HG03520 (cell line): ENCODE measurements around the gene CHST11.
"Not testable (repeated sequence)": the region's sequence is repeated elsewhere in the genome, so short reads cannot be mapped to it uniquely, and the experiment has no call there.

Source experiments
- ATAC-seq: cut with Tn5 transposase; IDR thresholded peaks from one replicate; pipeline ENCODE4 v1.9.1; 2021; ENCODE audit warnings: mild to moderate bottlenecking, moderate library complexity; ENCODE audit not compliant: unreplicated experiment

CHST11 gene

DNA sequence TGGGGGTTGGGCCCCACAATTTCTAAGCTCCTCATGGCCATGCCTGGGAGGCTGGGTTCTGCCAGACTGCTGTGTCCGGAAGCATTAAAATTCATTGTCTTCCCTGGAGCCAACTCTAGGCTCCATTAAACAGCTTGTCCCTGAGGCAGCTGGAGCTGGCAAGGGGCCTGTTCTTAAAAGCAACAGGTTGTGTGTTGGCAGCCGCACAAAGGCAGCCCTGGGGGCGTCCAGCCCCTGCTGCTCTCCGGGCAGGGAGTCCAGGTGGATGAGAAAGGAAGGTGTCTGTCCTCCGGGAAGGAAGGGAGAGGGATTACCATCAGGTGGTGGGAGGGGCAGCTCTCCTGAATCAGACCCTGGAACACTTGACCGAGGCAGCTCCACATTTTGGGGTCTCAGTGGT, 98.9 kb downstream of the CHST11 start:
- no peak for ATAC-seq

DNA sequence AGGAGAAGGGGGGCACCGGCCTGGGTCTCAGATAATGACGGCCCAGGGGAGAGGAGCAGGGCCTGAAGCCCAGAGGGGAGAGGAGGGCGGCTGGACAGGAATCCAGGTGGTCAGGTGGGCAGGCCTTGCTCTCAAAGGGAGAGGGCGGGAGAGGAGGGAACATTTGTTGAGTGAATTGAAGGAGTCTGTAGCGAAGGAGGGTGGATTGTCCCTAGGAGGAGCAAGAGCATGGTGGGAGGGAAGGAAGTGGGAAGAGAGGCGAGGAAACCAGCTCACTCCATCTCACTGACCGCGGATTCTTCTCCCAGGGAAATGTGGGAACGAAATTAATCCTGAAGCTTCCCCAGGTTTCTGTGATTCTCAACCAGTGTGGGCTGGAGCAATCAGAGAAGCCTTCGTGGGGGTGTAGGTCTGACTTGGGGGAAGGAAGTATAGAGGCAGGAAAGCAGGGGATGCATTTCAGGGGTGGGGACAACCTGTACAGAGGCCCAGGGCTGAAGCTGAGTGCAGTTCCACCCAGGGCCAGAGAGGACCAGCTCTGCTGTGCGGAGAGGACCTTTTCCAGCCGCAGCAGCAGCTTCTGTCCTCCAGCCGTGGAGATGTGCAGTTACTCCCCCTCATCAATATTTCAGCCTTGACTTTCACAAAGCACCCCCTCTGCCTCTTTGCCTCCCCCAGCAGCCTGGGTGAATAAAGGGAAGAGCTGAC, 100.9 kb downstream of the CHST11 start:
- no peak for ATAC-seq

- no peak for ATAC-seq
Measured at GRCh38 chr12:104560881-104561280, 104.1 kb downstream of the CHST11 start.

- ATAC-seq = no peak
Measured at GRCh38 chr12:104562763-104563162, 106.0 kb downstream of the CHST11 start.

GRCh38 chr12:104564662-104565061, 107.9 kb downstream of the CHST11 start:
- ATAC-seq = not testable (repeated sequence)

DNA sequence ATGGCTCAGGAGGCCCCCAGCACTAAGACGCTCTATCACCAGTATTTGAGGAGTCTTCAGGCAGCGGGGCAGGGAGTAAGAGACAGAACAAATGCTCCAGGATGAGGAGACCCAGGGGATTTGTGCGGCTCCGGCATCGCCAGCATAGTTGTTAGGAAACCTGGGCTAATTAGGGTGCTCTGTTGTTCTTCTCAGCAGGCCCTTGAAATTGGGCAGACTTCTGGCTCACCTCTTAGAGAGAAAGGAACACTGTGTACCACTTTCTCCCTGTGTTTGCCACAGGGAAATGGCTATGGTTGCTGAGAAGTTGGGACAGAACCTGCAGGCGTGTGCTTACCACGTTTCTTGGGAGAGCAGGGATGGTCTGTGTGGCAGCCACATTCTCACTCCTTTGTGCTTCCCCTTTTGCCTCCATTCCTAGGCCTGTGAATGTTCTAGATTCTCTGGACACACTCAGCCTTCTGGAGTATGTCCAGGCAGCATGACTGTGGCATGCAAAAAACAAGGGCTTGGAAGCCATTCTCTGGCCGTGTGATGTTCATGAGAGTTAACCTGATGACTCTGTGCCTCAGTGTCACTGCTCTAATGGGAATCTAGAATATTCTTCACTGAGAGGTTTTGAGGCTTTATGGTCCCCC, 109.0 kb downstream of the CHST11 start:
- ATAC-seq = no peak

DNA sequence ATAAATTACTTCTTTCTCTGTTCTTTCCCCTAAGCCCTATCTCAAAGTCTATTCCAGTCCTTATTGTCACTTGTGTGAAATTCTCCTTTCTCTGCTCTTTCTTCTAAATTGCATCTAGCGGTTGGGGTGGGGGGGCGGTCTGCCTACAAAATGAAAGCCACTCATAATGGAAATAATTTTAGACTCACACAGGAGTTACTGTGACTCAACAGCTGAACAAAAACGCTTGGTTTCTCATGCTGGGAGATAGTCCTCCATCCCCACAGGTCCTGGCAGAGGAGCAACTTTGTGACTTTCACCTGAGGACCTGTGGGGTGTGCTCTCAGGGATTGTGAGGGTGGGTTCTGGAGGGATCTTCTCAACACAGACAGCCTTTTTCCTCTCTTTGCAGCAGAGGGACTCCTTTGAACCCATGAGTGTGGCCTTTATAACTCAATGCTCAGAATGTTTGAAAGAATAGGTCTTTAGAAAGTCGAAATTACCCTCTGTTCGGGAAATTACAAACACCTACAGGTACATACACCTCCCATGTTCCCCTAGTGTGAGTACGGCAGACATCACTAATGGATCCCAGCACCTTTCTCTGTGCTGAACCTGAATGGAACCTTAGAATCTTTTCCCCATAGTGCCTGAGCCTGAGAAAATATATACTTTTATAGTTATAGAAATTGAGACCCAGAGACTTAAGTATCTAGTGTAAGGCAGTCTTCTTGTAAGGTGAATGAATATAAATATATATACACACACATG, 109.7 kb downstream of the CHST11 start:
- no peak for ATAC-seq

GRCh38 chr12:104567832-104568486, 111.2 kb downstream of the CHST11 start:
- no peak for ATAC-seq

DNA sequence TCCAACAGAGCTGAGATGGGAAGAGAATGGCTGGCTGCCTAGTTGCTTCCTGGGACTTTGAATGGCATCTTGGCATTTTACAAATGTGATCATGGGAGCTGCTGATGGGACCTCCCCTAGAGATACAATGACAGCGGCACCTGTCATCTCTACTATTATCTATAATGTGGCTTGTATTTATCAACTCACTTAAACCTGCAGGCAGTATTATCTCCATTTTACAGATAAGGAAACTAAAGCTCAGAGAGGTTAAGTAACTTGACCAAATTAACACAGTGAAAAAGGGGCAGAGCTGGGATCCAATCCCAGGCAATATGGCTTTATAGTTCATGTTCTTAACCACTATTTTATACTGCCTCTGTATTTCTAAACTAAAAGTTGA, 111.7 kb downstream of the CHST11 start:
- ATAC-seq = no peak

GRCh38 chr12:104568935-104569334, 112.2 kb downstream of the CHST11 start:
- no peak for ATAC-seq

DNA sequence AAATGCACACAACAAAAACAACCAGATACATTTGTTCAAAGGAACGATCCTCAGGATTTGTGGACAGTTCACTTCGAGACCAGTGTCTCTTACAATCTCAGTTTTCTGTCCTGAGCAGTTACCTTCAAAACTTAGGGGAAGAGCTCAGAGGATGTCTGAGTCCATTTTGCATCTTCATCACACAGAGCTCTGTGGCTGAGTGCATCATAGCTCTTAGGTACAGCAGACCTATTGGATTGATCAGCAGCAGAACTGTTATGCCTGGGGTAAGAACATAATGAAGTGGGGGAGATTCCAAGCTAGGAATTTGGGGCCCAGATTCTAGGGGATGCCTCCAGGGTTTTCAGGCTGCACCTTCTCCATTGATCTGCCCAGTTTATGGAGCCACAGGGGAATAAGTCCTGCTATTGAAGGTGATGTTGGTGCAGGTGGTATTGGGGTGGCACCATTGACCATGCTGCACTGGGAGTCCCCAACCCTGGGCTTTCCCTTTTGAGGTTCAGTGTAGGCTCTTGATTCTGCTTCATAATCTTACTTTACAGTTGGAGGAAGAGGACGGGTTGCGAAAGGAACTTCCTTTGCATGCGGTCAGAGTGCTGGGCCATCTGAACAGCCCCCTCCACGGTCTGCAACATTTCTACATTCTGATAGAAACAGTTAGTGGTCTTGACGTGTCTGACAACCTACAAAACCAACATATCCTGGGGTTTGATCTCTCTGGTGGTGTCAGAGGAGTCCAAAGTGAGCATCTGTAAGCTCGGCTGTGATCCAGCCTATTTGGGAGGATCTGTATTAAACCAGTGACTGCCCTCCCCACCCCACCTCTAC, 112.8 kb downstream of the CHST11 start:
- ATAC-seq = peak; percentile 65

- ATAC-seq = peak; percentile 8
Measured at GRCh38 chr12:104570174-104570907, 113.6 kb downstream of the CHST11 start.

- no peak for ATAC-seq
Measured at GRCh38 chr12:104571328-104571727, 114.6 kb downstream of the CHST11 start.

DNA sequence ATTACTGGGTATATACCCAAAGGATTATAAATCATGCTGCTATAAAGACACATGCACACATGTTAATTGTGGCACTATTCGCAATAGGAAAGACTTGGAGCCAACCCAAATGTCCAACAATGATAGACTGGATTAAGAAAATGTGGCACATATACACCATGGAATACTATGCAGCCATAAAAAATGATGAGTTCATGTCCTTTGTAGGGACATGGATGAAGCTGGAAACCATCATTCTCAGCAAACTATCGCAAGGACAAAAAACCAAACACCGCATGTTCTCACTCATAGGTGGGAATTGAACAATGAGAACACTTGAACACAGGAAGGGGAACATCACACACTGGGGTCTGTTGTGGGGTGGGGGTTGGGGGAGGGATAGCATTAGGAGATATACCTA, 117.6 kb downstream of the CHST11 start:
- ATAC-seq = not testable (repeated sequence)

DNA sequence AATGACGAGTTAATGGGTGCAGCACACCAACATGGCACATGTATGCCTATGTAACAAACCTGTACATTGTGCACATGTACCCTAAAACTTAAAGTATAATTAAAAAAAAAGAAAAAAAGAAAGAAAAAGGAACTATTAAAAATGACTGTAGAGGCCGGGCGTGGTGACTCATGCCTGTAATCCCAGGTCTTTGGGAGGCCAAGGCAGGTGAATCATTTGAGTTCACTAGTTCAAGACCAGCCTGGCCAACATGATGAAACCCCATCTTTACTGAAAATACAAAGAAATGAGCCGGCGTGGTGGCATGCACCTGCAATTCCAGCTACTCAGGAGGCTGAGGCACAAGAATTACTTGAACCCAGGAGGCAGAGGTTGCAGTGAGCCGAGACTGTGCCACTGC, 118.0 kb downstream of the CHST11 start:
- ATAC-seq = not testable (repeated sequence)

DNA sequence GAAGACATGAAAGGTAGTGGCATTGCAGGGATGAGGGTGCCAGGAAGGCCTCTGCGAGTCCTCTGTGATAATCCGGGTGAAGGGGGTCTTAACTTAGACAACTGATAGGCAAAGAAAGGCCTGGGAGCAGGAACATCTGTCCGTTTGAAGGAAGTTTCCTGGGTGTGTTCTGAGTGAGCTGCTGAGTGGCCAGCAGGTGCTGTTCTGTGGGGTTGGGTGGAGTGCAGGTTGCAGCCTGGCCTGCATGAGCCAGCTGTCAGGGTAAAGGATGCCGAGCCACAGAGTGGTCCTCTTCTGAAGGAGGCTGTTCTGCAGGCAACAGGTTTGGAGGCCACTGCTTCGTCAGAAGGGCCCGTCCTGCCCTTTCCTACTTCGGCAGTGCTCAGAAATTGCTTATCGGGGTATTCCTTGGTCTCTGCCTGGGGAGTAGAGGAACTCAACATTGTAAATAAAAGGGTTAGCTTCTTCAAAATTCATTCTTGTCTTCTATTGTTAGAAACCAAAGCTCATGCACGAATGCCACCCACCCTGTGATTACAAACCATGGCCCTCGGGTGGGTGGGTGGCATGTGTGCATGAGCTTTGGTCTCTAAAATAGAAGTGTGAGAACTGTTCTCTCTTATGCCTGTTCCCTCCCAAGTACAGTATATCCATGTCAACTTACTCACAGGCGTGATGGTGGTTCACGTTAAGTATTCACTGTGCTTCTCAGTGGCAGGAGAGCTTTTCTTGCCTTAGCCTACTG, 118.9 kb downstream of the CHST11 start:
- no peak for ATAC-seq

- no peak for ATAC-seq
Measured at GRCh38 chr12:104576187-104576778, 119.5 kb downstream of the CHST11 start.

DNA sequence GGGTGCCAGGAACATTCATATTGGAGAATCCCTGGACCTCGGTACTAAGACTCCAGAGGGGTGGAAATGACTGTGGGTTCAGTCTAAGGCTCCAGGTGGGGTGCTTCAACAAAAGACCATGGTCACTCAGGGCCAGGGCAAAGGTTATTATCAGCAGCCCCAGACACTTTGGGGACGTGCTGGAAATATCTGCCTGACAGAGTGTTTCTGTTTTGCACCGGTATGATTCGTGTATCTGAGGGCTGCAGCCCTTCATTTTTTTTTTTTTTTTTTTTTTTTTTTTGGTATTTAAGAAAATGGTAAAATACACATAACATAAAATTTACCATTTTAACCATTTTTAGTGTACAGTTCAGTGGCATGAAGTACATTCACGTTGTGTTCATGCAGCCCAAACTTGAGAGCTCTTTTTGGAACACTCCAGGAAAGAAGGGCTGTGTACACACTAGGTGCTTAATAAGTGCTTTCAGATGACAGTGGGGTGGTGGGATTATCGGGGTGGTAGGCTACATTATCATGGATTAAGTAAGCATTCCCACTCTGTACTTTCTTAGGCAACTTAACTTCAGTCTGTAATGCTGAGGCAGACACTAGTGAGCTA, 120.3 kb downstream of the CHST11 start:
- no peak for ATAC-seq
